ENCODE measurements around the gene REC8.
A peak's percentile ranks its signal among the peaks of the same experiment; 100 is the strongest.

The REC8 gene

GRCh38 chr14:24138396-24139271 is 33.2 kb upstream of the REC8 start:
- no peak for DNase-seq

DNA sequence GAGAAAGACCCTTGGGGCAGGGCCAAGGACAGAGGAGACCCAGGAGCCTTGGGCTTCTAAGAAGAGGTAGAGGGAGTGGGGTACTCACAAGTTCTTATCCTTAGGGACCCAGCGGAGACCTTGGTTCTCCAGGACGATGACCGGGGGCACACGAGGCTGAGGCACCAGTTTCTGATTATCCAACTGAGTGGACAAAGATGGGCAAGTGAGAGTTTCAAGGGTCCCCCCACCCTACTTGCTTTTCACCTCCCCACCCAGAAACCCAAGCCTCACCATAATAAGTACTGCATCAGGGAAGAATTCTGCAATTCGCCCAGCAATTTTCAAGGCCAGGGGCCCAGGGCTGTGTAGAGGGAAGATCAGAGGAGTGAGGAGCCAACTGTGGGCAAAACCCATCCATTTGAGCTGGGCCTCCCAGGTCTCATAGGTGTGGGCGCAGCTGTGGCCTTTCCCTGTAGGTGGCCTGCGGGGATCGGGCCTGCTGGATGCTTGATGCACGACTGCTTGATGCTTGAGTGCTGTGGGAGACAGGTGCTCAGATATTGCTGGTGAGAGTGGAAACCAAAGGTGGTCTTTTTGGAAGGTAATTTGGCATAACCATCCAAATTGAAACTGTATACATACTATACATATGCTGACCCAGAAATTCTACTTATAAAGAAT is 32.5 kb upstream of the REC8 start:
- DNase-seq, result no peak

DNA sequence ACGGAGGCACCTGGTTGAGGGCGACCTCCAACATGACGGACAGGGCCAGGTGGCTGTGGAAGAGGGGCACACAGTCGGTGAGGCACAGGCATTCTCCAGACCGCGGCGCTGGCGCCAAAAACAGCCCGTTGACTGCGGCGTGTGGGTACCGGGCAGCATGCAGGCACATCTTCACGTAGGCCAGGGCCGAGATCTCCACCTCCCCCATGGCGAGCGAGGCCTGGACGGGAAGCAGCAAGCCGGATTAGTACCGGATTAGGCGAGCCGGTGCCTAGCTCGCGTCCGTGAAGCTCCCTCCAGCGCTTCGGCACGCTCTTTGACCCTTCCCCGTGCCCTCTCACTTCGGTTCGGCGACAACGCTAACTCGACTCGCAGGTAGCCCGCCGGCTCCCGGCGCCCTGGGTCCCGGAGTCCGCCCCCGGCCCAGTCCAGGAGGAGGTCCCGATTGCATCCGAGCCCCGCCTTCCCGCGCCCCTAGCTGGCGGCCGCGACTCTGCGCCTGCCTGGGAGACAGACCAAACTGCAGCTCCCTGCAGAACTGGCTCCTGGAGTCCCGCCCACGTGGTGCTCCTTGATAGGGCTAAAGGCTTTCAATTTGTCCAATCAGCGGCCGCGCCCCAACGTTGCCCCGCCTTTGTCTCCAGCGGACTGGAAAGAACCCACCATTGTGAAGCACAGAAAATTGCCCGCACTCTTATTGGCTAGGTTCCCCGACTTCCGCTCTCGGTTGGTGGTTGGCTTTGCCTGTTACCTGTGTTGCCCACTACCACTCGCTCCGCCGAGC is 30.6 kb upstream of the REC8 start, which contains the start of gene EMC9:
Gene EMC9, minus strand, starts transcription at position 495 of the 784 bp plus-strand sequence. Its CDS starts 287 bp downstream, at position 208.
- peak; percentile 100 for DNase-seq

- DNase-seq, result no peak
Measured at GRCh38 chr14:24143511-24143910, 28.4 kb upstream of the REC8 start.

GRCh38 chr14:24144451-24144850 is 27.4 kb upstream of the REC8 start:
- no peak for DNase-seq

GRCh38 chr14:24145219-24145618 is 26.7 kb upstream of the REC8 start:
- no peak for DNase-seq

GRCh38 chr14:24145690-24146452 is 26.0 kb upstream of the REC8 start:
- DNase-seq, result no peak

DNA sequence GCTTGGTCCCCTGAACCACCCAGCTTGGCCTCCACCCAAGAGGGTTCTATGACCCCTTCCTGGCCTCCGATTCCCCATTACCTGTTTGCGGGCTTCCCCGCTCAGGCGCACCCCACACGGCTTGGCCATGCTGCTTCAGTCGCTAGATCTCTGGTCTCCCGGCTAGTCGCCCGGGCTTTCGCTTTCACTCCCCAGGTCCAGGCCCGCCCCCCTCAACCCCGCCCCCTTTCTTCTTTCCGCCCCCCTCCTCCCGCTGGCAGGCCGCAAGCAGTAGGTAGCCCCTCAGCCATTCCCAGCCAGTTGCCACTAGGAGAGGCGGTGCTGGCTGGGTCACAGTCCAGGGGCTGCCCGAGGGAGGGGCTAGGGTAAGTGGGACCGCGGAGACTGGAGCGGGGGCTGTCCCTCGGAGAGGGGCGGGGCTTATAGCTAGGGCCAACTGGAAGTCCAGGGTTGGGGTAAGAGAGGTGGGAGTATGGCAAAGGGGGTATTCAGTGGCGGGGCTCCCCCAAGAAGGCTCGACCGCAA is 25.4 kb upstream of the REC8 start, which contains the start of gene PSME2:
Gene PSME2, minus strand, starts transcription at position 158 of the 525 bp plus-strand sequence. Its CDS starts 29 bp downstream, at position 129.
- DNase-seq, result peak; percentile 91

DNA sequence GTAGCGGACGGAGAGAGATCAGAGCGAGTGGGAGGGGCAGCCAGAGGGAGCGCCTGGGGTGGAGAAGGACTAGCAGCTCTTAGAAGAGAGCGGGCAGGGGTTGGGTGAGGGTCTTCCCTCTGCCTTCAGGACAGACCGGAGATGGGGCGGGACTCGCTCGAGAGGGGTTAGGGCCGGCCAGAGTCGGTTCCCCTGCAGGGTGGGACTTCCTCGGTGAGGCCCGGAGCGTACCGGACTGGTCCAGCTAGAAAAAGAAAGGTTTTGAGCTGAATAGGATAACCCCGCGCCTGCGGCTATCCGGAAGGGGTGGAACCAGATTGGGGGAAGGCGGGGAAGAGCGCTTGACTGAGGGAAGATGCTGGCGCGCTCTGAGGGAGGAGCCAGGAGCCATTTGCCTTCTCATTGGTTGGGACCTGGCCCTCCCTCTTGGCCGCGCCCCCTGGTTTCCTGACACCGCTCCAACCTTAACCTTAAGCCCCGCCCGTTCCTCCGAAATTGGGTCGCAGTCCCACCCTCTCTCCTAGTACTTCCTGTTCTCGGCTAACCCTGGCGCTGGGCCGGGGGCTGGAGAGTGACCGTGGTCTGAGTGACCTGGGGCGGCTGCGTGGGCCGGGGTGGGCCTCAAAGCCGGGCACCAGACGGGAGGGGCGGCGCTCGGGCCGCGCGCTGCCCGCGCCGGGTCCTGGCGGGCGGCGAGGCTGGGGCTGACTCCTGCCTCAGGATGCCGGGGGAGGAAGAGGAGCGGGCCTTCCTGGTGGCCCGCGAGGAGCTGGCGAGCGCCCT is 24.7 kb upstream of the REC8 start, which contains the start of gene RNF31:
Gene RNF31, plus strand, starts transcription at position 521 of the 783 bp plus-strand sequence. Its CDS starts 201 bp downstream, at position 722.
- DNase-seq, result peak; percentile 99

DNA sequence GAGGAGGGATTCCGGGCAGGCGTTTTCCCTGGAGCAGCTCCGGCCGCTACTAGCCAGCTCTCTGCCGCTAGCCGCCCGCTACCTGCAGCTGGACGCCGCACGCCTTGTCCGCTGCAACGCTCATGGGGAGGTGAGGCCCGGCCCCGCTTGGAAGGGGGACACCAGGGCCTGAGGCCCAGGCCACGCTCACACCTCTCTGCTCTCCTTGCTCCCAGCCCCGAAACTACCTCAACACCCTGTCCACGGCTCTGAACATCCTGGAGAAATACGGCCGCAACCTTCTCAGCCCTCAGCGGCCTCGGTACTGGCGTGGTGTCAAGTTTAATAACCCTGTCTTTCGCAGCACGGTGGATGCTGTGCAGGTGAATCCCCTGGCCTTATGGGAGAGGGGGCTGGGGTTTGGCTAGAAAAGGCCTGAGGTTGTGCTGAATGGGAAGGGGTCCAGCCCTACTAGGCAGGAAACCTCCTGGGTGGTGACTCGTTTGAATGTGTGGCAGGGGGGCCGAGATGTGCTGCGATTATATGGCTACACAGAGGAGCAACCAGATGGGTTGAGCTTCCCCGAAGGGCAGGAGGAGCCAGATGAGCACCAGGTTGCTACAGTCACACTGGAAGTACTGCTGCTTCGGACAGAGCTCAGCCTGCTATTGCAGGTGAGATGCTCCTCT is 24.0 kb upstream of the REC8 start:
- DNase-seq, result no peak

GRCh38 chr14:24149302-24149969 is 22.4 kb upstream of the REC8 start:
- no peak for DNase-seq

DNA sequence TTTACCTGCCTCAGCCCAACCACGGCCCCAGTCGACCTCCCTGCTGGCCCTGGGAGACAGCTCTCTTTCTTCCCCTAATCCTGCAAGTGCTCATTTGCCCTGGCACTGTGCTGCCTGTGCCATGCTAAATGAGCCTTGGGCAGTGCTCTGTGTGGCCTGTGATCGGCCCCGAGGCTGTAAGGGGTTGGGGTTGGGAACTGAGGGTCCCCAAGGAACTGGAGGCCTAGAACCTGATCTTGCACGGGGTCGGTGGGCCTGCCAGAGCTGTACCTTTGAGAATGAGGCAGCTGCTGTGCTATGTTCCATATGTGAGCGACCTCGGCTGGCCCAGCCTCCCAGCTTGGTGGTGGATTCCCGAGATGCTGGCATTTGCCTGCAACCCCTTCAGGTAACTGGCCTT is 21.8 kb upstream of the REC8 start:
- no peak for DNase-seq

DNA sequence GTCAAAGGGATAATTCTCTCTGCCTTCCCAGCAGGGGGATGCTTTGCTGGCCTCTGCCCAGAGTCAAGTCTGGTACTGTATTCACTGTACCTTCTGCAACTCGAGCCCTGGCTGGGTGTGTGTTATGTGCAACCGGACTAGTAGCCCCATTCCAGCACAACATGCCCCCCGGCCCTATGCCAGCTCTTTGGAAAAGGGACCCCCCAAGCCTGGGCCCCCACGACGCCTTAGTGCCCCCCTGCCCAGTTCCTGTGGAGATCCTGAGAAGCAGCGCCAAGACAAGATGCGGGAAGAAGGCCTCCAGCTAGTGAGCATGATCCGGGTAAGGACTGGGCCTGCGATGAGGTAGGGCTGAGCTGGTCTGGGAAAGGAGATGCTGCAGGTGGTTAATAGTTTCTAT is 21.3 kb upstream of the REC8 start:
- DNase-seq, result no peak

- no peak for DNase-seq
Measured at GRCh38 chr14:24150993-24151392, 20.9 kb upstream of the REC8 start.

- no peak for DNase-seq
Measured at GRCh38 chr14:24151404-24152080, 20.3 kb upstream of the REC8 start.

GRCh38 chr14:24155100-24155499 is 16.8 kb upstream of the REC8 start:
- no peak for DNase-seq

GRCh38 chr14:24156840-24157239 is 15.0 kb upstream of the REC8 start:
- DNase-seq, result no peak

- no peak for DNase-seq
Measured at GRCh38 chr14:24157331-24157730, 14.5 kb upstream of the REC8 start.

- DNase-seq, result no peak
Measured at GRCh38 chr14:24159777-24160498, 11.9 kb upstream of the REC8 start.
